Sigmoid colon (tissue), 7 donors: ENCODE results near the gene LRP1B. TPM values are rescaled to one million over a fixed set of nuclear protein-coding genes. Genes with fewer than 3 reads are reported as not detected.
"Not testable (repeated sequence)": the region's sequence is repeated elsewhere in the genome, so short reads cannot be mapped to it uniquely, and the experiment has no call there.

Experiments
- DNase-seq: peaks from one replicate; pipeline ENCODE4 v3.0.0-alpha.2; 2019
- H3K27ac ChIP-seq, 4 donors: fragments of 200-600 bp; sonication (generic); one replicate each; pipeline ENCODE4 v1.5.1; 2016 to 2019; ENCODE audit warnings: mild to moderate bottlenecking in 1 of 4
- H3K27me3 ChIP-seq, 3 donors: fragments of 200-600 bp; sonication (generic); one replicate each; pipeline ENCODE4 v1.5.1; 2019; ENCODE audit warnings: mild to moderate bottlenecking in 1 of 3
- H3K36me3 ChIP-seq, 4 donors: fragments of 200-600 bp; sonication (generic); one replicate each; pipeline ENCODE4 v1.5.1; 2016 to 2019
- H3K4me1 ChIP-seq, 4 donors: fragments of 200-600 bp; sonication (generic); one replicate each; pipeline ENCODE4 v1.5.1; 2017 to 2019
- H3K4me3 ChIP-seq, 4 donors: fragments of 200-600 bp; sonication (generic); one replicate each; pipeline ENCODE4 v1.5.1; 2017 to 2019; ENCODE audit warnings: mild to moderate bottlenecking in 2 of 4, moderate library complexity in 1 of 4
- H3K9me3 ChIP-seq, 4 donors: fragments of 200-600 bp in 3 of 4; sonication (generic) in 3 of 4; one replicate each; pipeline versions ENCODE4 v1.5.1 to v1.6.1; 2013 to 2019
- EP300 ChIP-seq, 4 donors: sonication (generic); formaldehyde crosslinking; IDR thresholded peaks; one replicate each; pipeline ENCODE4 v1.6.1; 2017; ENCODE audit warnings: antibody characterized with exemption in 4 of 4
- POLR2A ChIP-seq, 2 donors: fragments of 450-650 bp; IDR thresholded peaks; one replicate each; pipeline ENCODE4 v1.6.1; 2016; ENCODE audit warnings: antibody characterized with exemption in 2 of 2, mild to moderate bottlenecking in 2 of 2, moderate library complexity in 2 of 2
- POLR2AphosphoS5 ChIP-seq, 4 donors: sonication (generic); formaldehyde crosslinking; IDR thresholded peaks; one replicate each; pipeline ENCODE4 v1.6.1; 2017; ENCODE audit warnings: antibody characterized with exemption in 4 of 4
- WGBS, 2 donors: extraction: QIAGEN DNeasy Blood & Tissue Kit; methylation state at CpG; one replicate each; pipeline ENCODE4 v1.1.7; 2013; 5-methylcytosine and 5-hydroxymethylcytosine counted together
- intact Hi-C: fragments of 100-400 bp; cut with DNase I; formaldehyde crosslinking; loops from one replicate; pipeline ENCODE4 v1.15.1; 2023
- polyA plus RNA-seq, 3 donors: library from polyadenylated mRNA; stranded (reverse); fragments of 200-250 nt; gene quantifications; one replicate each; pipeline ENCODE4 v1.2.3, GENCODE V29; 2013
- total RNA-seq, 4 donors: library from RNA; depleted of rRNA; stranded (reverse); fragments of >200 nt; gene quantifications; one replicate each; pipeline ENCODE4 v1.1.0, GENCODE V29; 2016
- TF ChIP-seq, protein P1 (sequence below), 4 experiments: fragments of 450-650 bp in 3 of 4; fragments of 200-600 bp in 1 of 4; IDR thresholded peaks; one replicate each; pipeline ENCODE4 v1.5.1; 2016 to 2019; ENCODE audit warnings: antibody characterized with exemption in 4 of 4, mild to moderate bottlenecking in 3 of 4, moderate library complexity in 2 of 4
- donor health status: healthy with polysubstance abuse.
- donor health status: Bipolar disorder and iron deficiency.
- donor health status: healthy.

Gene LRP1B
- total and polyA plus RNA-seq, 7 donors: 0.06 to 5.1 (median 2.0) TPM; not detected in 1

DNA sequence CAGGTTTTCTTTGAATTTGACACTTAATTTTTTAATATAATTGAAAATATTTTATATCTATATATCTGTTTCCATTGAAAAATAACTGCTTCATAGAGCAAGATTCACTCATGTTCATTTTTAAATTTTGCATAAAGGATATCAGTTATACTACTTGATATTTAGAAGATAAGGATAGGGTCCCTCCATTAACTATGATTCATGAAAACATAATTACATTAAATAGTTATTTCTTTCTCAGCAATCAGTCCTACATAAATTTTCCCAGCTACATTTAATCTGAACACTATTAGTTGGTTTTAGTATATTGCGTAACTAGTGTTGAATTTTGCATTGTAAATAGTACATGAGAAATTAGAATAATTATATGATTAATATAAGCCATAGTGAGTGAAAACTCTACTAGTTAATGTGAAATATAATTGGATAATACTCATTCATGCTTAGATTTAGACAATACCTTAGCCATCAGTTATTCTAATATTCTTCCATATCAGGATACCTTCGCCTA, 42.7 kb downstream of the LRP1B start:
- no peak overlapping the region for H3K27ac ChIP-seq
- no peaks in the 10 kb centered on the region for H3K9me3 ChIP-seq
- H3K4me1 ChIP-seq: no peaks in the 10 kb centered on the region
- 90 to 95% methylated on average over 2 of the region's 2 CpGs for WGBS, 2 donors
- DNase-seq: no peak
- TF ChIP-seq POLR2AphosphoS5 (IDR thresholded peaks at IDR 0.05) (no peak), POLR2A (IDR thresholded peaks at IDR 0.05) (no peak), EP300 (IDR thresholded peaks at IDR 0.05) (no peak)
- TF ChIP-seq, protein P1, sequence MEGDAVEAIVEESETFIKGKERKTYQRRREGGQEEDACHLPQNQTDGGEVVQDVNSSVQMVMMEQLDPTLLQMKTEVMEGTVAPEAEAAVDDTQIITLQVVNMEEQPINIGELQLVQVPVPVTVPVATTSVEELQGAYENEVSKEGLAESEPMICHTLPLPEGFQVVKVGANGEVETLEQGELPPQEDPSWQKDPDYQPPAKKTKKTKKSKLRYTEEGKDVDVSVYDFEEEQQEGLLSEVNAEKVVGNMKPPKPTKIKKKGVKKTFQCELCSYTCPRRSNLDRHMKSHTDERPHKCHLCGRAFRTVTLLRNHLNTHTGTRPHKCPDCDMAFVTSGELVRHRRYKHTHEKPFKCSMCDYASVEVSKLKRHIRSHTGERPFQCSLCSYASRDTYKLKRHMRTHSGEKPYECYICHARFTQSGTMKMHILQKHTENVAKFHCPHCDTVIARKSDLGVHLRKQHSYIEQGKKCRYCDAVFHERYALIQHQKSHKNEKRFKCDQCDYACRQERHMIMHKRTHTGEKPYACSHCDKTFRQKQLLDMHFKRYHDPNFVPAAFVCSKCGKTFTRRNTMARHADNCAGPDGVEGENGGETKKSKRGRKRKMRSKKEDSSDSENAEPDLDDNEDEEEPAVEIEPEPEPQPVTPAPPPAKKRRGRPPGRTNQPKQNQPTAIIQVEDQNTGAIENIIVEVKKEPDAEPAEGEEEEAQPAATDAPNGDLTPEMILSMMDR (IDR thresholded peaks at IDR 0.05): no peak
- no peak overlapping the region for H3K4me3 ChIP-seq
- H3K27me3 ChIP-seq: no peaks in the 10 kb centered on the region
- intact Hi-C loops: no loop called here
- no peaks in the 10 kb centered on the region for H3K36me3 ChIP-seq

DNA sequence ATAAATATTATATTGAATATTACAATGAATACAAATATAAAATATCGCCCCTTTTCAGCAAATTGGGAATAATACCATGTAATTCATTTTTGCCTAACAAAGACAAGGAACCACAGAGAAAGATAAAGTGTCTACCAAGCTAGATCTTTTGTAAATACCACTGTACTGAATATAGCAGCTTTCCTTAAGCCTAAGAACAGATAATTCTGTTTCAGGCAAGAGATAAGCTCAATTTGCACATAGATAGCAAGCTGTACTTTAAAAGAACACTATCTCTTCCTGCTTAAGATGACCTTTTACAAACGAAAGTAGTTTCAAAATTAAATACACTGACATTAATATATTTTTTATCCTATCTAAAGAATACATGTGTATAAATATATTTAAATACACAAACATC, 43.2 kb downstream of the LRP1B start:
- 40 to 64% methylated on average over 2 of the region's 2 CpGs for WGBS, 2 donors
- H3K4me1 ChIP-seq, H3K4me3 ChIP-seq, intact Hi-C loops, DNase-seq, H3K36me3 ChIP-seq, H3K27me3 ChIP-seq, H3K9me3 ChIP-seq, H3K27ac ChIP-seq: not testable (repeated sequence)

DNA sequence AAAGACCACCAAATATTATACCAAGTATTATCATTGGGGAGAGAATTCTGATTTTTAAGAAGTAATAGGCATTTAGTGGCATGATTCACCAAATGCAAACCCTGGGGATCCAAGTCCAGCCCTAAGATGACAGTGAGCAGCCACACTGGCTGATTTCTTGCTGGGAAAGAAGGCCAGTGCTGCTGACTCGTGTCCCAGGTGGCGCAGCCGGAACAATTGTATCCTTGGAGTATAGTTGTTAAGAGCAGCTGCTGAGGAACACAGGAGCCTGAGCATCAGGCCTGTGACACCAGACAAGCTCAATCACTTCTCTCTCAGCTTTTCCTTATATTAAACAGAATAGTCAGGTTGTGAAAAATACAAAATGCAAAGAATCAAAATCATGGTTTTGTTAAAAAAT, 48.4 kb downstream of the LRP1B start:
- H3K4me1 ChIP-seq: no peaks in the 10 kb centered on the region
- H3K36me3 ChIP-seq: no peaks in the 10 kb centered on the region
- no peaks in the 10 kb centered on the region for H3K27me3 ChIP-seq
- 67 to 77% methylated on average over 3 of the region's 3 CpGs for WGBS, 2 donors
- intact Hi-C loops: no loop called here
- no peak overlapping the region for H3K27ac ChIP-seq
- DNase-seq: no peak
- H3K9me3 ChIP-seq: no peaks in the 10 kb centered on the region
- H3K4me3 ChIP-seq: no peak overlapping the region
- no peak for TF ChIP-seq POLR2A (IDR thresholded peaks at IDR 0.05)
- TF ChIP-seq, protein P1 (IDR thresholded peaks at IDR 0.05): no peak
- TF ChIP-seq EP300 (IDR thresholded peaks at IDR 0.05): no peak
- TF ChIP-seq POLR2AphosphoS5 (IDR thresholded peaks at IDR 0.05): no peak

DNA sequence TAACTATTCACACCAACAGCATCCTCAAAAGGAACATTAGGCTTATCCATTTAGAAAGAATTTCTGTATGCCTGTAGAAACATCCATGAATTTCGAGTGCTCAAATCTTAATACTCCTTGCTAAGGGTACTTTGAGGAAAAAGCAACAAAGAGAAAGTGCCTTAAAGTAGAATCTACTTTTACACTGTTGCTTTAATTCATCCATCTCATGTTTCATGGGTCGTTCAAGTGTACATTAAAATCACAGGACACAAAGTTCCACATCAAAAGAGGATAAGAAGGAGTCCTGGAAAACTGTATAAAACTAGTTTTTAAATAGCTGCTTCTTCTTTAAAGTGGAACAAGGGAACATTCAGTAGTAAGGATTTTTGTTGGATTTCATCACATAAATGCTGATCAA, 54.5 kb downstream of the LRP1B start:
- 25 to 60% methylated on average over 2 of the region's 2 CpGs for WGBS, 2 donors
- H3K27me3 ChIP-seq: no peaks in the 10 kb centered on the region
- intact Hi-C loops: no loop called here
- H3K27ac ChIP-seq: no peak overlapping the region
- H3K4me1 ChIP-seq: no peaks in the 10 kb centered on the region
- no peaks in the 10 kb centered on the region for H3K9me3 ChIP-seq
- H3K4me3 ChIP-seq: no peak overlapping the region
- DNase-seq: no peak
- TF ChIP-seq POLR2A (IDR thresholded peaks at IDR 0.05): no peak
- TF ChIP-seq POLR2AphosphoS5 (IDR thresholded peaks at IDR 0.05): no peak
- TF ChIP-seq, protein P1 (IDR thresholded peaks at IDR 0.05): no peak
- no peak for TF ChIP-seq EP300 (IDR thresholded peaks at IDR 0.05)
- no peaks in the 10 kb centered on the region for H3K36me3 ChIP-seq

DNA sequence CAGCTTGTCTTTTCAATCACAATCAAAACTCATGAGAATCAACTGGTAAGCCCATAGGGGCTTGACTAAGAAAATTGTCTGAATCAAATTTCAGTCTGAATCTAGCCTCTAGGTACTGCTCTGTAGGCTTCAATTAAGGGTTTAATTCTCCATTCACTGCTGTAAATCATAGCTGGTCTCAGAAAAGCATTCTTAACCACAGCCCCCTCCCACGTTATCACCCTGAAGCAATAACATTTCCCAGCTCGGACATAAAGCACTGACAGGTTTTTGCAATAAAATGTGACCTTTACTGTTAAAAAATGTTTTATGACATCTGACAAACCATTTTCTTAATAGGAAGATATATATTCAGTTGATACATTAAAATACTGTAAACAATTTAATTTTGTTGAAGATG, 55.0 kb downstream of the LRP1B start:
- no peaks in the 10 kb centered on the region for H3K27me3 ChIP-seq
- H3K27ac ChIP-seq: no peak overlapping the region
- no peaks in the 10 kb centered on the region for H3K4me1 ChIP-seq
- DNase-seq: no peak
- H3K9me3 ChIP-seq: no peaks in the 10 kb centered on the region
- WGBS, 2 donors: 32 to 60% methylated on average over 2 of the region's 2 CpGs
- H3K4me3 ChIP-seq: no peak overlapping the region
- TF ChIP-seq, protein P1 (IDR thresholded peaks at IDR 0.05): no peak
- no peak for TF ChIP-seq EP300 (IDR thresholded peaks at IDR 0.05)
- TF ChIP-seq POLR2A (IDR thresholded peaks at IDR 0.05): no peak
- no peak for TF ChIP-seq POLR2AphosphoS5 (IDR thresholded peaks at IDR 0.05)
- intact Hi-C loops: no loop called here
- H3K36me3 ChIP-seq: no peaks in the 10 kb centered on the region
